ENCODE measurements around the gene RNF138.
"Not testable (repeated sequence)": the region's sequence is repeated elsewhere in the genome, so short reads cannot be mapped to it uniquely, and the experiment has no call there.

The RNF138 gene, protein sequence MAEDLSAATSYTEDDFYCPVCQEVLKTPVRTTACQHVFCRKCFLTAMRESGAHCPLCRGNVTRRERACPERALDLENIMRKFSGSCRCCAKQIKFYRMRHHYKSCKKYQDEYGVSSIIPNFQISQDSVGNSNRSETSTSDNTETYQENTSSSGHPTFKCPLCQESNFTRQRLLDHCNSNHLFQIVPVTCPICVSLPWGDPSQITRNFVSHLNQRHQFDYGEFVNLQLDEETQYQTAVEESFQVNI

DNA sequence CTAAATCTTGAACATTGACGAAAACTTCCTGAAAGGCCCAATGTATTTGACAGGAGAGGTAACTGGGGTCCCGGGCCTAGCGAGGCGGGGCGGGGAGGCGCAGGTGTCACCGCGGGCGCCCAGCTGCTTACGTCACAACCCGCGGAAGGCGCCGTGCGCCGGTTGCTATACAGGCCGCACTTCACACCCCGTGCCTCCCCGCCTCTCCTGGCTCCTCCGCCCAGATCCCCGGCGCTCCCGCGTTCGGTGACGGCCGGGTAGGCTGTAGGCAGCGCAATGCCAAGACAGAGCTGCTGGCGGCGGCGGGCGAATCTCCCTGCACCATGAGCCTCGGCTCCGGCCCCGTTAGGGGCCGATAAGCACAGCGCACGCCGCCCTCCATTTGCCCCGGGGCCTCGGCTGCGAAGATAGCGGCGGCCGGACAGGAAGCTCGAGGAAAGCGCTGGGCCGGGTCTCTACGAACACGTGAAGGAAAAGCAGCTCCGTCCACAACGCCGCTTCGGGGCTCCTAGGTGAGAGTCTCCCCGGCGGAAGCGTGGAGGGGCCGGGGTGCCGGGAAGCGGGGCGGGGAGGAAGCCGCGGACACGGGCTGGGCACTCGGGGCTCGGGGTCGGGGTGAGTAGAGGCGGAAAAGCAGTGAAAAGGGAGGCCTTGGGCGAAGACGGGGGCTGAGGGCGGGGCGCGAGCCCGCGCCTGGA, at the start of gene RNF138:
Gene RNF138 (plus strand): TSS at position 151 of the 698 bp plus-strand sequence. CDS start 903 bp downstream, outside the sequence.
- DNase-seq (ENCODE audit: low spot score) = peak; percentile 90

GRCh38 chr18:32042337-32042736, 49.3 kb upstream of the RNF138 start:
- no peak for DNase-seq (ENCODE audit: low spot score)

GRCh38 chr18:32048507-32049091, 43.1 kb upstream of the RNF138 start:
- peak; percentile 20 for DNase-seq (ENCODE audit: low spot score)

GRCh38 chr18:32049393-32050171, 42.1 kb upstream of the RNF138 start:
- DNase-seq (ENCODE audit: low spot score) = no peak

DNA sequence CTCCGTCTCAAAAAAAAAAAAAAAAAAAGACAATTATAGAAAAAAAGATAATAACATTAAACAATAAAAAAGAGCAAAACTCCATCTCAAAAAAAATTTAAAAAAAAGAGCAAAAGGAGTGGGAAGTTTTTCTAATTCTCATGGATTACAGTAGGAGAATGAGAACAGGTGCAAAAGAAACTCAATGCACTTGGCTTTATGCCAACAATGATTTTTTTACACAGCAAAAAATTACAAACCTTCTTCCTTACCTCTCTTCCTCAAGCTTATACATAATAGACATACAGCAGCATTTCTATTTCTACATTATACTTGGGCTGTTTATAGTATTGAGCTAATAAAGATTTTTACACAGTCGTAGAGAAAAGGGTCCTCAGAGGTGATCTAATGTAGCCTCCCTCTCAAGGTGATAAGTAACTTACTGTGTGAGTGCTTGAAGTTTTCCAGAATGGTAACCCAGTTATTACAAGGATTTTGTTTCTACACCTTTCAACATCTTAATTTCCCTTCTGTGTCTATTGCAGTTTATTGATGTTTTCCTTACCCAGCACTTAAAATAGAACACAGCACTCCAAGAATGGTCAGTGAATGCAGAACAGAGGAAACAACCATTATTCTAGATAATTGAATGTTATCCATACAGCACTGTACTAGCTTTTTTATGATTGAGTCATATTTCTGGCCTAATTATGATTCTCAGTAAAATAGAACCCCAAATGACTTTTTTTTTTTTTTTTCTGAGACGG, 34.9 kb upstream of the RNF138 start:
- no peak for DNase-seq (ENCODE audit: low spot score)

- DNase-seq (ENCODE audit: low spot score) = no peak
These were observed 34.0 kb upstream of the RNF138 start for GRCh38 chr18:32057624-32058165.

GRCh38 chr18:32060026-32060425, 31.6 kb upstream of the RNF138 start:
- DNase-seq (ENCODE audit: low spot score) = no peak

- no peak for DNase-seq (ENCODE audit: low spot score)
These were observed 24.1 kb upstream of the RNF138 start for GRCh38 chr18:32067375-32068167.

GRCh38 chr18:32072321-32072720, 19.4 kb upstream of the RNF138 start:
- DNase-seq (ENCODE audit: low spot score) = peak; percentile 26

- no peak for DNase-seq (ENCODE audit: low spot score)
These were observed 17.5 kb upstream of the RNF138 start for GRCh38 chr18:32074206-32074605.

DNA sequence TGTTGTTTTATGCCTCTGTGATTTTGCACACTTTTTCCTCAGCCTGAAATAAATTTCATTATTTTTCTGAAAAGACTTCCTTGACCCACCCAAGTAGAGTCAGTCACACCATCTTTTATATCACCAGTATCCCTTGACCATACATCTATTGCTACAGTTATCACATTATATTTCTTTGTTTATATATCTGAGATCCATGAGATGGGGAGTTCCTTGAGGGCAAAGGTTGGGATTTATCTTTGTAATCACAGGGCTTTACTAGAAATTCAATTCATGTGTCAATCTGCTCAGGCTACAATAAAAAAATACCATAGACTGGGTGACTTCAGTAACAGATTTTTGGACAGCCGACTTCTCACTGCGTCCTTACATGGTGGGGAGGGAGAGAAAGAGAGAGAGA, 12.8 kb upstream of the RNF138 start:
- DNase-seq (ENCODE audit: low spot score) = no peak

GRCh38 chr18:32081881-32082280, 9.8 kb upstream of the RNF138 start:
- peak; percentile 24 for DNase-seq (ENCODE audit: low spot score)

DNA sequence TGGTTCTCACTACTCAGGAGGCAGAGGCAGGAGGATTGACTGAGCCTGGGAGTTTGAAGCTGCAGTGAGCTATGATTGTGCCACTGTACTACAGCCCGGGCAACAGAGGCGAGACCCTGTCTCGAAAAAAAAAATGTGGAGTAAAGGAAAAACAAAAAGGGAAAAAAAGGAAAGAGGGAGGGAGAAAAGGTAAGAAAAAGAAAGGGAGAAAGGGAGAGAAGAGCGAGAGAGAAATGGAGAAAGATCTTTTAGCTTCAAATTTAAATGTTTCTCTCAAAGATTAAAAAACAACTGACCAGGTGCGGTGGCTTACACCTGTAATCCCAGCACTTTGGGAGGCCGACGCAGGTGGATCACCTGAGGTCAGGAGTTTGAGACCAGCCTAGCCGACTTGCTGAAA, 7.9 kb upstream of the RNF138 start:
- DNase-seq (ENCODE audit: low spot score) = no peak

- DNase-seq (ENCODE audit: low spot score) = peak; percentile 9
These were observed 4.8 kb upstream of the RNF138 start for GRCh38 chr18:32086881-32087280.

GRCh38 chr18:32090831-32091230, 843 bp upstream of the RNF138 start:
- not testable (repeated sequence) for DNase-seq (ENCODE audit: low spot score)

- no peak for DNase-seq (ENCODE audit: low spot score)
These were observed 350 bp upstream of the RNF138 start for GRCh38 chr18:32091325-32091723.

- DNase-seq (ENCODE audit: low spot score) = peak; percentile 100
These were observed 888 bp downstream of the RNF138 start for GRCh38 chr18:32092422-32093101.

GRCh38 chr18:32093102-32093511, 1.4 kb downstream of the RNF138 start:
- DNase-seq (ENCODE audit: low spot score) = peak; percentile 80

DNA sequence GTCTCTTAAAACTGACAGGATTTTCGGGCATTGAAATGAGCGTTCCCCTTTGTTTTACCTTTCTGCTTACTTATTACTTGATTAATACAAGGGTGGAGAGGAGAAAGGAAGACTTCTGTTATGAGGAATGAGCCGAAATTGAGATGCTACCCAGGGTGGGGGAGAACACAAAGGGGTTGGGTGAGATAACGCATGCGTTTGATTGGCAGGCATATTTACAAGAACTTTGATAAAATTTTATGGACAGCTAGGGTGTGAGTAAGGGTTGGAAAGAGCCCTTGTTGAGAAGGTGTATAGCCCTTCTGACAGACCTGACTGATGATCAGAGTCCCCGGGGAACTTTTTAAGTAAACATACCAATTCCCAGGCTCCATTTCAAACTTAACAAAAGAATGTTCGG, 1.8 kb downstream of the RNF138 start:
- peak; percentile 6 for DNase-seq (ENCODE audit: low spot score)

Data from AG20443 (cell line).